ENCODE measurements around the gene MAGEA8.
"Not testable (repeated sequence)": the region's sequence is repeated elsewhere in the genome, so short reads cannot be mapped to it uniquely, and the experiment has no call there.

MAGEA8 gene

DNA sequence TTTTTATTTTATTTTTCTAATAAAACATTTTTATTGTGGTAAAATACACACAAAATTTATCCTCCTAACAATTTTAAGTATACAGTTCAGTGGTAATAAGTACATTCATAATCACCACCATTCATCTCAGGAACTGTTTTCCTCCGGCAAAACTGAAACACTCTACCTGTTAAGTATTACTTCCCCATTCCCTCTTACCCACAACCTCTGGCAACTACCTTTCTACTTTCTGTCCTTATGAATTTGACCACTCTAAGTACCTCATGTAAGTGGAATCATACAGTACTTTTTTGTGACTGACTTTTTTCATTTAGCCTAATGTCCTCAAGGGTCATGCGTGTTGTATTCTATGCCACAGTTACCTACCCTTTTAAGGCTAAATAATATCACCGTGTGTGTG is 27.3 kb downstream of the MAGEA8 start:
- no peak for DNase-seq

DNA sequence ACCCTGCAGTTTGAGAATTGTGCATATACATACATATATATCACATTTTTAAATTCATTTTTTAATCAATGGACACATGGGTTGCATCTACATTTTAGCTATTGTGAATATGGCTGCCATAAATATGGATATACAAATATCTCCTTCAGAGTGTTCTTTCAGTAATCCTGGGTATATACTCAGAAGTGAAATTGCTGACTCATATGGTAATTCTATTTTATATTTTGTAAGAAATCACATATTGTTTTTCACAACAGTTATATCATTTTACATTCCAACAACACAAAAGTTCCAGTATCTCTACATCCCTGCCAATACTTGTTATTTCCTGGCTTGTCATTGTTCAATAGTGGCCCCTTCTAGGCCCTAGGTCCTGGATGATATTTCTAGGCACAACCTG is 27.7 kb downstream of the MAGEA8 start:
- no peak for DNase-seq

- DNase-seq, result no peak
Measured at GRCh38 chrX:149909324-149910177, 28.6 kb downstream of the MAGEA8 start.

DNA sequence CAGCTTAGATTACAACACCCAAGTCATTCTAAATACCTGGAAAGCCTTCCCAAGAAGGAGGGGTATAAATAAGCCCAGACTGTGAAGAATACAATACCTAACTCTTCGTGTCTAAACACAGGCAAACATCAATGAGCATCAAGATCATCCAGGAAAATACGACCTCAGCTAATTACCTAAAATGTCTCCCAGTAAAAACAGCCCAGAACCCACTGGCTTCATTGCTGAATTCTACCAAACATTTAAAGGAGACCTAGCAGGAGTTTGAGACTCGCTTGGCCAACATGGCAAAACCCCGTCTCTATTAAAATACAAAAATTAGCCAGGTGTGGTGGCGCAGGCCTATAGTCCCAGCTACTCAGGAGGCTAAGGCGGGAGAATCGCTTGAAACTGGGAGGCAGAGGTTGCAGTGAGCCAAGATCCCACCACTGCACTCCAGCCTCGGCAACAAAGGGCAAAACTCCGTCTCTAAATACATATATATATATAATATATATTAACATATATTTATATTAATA is 29.3 kb downstream of the MAGEA8 start:
- no peak for DNase-seq

DNA sequence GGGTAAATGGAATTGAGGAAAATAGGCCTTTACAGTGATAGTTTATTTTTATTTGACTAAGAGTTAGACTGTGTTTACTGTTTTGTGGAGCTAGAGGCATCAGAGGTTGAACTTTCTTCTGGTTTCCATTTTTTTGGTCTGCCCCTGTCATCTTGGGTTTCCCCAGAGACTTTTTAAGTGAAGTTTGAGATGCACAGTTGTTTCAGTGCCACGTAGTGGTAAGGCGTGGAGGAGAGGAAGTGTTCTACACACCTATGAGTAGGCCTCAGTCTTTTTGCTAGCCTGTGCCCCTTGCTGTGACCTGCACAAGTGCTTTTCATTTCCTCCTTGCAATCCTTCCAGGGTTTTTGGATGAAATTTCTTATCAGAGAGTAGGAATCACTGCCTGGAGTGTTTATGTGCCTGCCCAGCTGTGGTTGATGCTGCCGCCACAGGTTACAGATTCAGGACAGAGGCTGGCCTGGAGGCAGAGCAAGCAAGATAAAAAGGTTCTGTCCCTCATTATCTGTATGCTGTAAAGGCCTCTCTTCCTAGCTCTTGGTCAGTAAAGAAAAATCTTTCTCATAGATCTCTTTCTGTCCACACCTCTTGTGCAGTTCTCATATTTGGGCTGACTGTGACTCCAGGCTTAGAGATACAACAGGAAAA is 35.9 kb downstream of the MAGEA8 start:
- DNase-seq, result no peak

- DNase-seq, result not testable (repeated sequence)
Measured at GRCh38 chrX:149923836-149924235, 42.9 kb downstream of the MAGEA8 start.

DNA sequence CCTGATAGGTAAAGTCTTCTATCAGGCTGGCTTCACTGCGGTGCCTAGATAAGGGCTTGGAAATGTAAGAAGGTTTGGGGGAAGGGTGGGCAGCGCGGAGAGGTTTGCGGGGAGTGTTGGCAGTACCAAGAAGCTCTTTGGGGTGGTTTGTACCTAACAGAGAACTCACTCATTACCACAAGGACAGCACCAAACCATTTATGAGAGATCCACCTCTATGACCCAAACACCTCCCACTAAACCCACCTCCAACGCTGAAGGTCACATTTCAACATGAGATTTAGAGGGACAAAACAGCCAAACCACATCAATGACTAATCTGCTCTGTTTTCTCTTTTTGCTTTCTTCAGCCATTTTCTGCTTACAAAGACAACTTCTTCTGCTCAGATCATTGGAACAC is 43.5 kb downstream of the MAGEA8 start:
- DNase-seq, result not testable (repeated sequence)

DNA sequence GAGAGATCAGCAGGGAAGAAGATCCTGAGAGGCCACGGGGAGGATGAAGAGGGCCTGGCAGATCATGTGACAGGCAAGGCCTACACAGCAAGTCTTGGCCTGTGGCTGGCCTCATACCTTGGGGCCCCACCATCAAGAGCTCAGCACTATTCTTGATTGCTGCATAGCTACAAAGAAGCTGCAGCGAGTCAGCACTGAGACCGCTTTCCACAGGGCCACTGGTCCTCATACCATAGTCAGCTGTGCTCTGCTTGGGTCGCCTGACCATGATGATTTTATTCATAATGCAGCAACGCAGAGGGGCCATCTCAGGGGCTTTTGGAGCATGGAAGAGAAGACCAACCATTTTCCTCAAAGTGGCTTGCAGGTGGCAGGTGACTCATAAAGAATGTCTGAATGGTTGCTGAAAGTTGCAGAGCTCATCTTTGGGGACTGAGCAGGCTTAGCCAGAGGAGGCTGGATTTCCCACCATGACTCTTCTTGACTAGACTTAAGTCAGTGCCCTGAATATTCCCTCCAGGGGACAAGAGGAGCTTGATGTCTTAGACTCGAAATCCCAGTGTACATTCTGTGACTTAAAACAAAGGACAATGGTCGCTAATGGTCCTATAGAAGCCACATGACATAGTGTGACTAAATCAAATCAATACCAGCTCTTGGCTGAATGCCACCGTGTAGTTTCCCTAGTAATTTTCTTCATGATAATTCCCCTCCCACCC is 46.4 kb downstream of the MAGEA8 start:
- not testable (repeated sequence) for DNase-seq

GRCh38 chrX:149927964-149928258 is 46.9 kb downstream of the MAGEA8 start:
- DNase-seq, result not testable (repeated sequence)

DNA sequence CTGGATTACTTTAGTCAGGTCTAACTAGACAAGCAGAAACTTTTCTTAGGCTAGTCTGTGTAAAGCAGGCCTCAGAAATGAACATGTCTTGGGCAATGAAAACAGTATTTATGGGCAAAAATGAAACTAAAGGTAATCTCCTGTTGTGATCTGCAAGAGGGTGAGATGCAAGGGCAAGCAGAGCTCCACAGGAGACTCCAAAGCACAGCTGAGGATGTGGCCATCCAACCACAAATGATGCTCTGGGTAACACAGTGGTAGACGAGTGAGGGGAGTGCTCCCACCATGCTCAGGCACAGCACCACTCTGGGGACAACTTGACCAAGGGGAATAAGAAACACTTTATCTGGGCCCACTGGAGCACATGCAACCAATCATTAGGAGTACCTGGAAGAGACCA is 47.7 kb downstream of the MAGEA8 start:
- DNase-seq, result not testable (repeated sequence)

- DNase-seq, result not testable (repeated sequence)
Measured at GRCh38 chrX:149929400-149929799, 48.4 kb downstream of the MAGEA8 start, which contains the start of gene HSFX4. Gene HSFX4, plus strand, starts transcription at chrX:149929573. Its CDS starts 72 bp downstream, at chrX:149929645.

DNA sequence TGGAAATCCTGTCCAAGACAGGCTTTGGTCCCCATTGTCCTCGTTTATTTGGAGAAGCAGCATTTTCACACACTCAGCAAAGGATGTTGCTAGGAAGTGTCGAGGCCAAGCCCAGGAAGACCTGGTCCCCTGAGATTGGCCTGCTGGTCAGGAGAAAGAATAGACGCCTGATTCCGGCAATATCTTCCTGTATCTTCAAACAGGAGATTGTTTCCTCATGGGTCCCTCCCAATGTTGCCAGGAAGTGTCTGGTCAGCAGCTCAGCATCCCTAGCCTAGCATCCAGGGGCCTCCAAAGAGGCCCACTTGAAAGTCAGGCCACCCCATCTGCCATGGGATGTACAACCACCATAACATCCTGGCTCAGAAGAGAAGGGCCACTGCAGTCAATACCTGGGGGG is 50.4 kb downstream of the MAGEA8 start:
- not testable (repeated sequence) for DNase-seq

DNA sequence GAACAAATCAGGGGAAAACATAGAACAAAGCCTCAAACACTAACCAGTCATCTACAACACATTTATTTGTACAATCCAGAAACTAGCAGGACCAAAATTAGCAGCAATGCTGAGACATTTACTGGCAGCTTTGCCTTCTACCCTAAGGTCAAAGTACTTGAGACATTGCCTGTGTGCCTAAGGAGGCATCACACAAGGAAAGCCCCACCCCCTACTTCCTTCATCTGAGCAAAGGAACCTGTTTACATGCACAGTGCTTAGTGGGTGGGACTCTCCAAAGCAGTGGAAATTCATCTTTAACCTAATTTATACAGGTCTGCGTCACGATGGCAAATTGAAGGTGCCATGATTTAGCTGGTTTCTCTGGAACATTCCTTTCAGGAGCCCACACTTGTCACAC is 51.2 kb downstream of the MAGEA8 start:
- DNase-seq, result not testable (repeated sequence)

- not testable (repeated sequence) for DNase-seq
Measured at GRCh38 chrX:149932970-149933369, 52.0 kb downstream of the MAGEA8 start.

DNA sequence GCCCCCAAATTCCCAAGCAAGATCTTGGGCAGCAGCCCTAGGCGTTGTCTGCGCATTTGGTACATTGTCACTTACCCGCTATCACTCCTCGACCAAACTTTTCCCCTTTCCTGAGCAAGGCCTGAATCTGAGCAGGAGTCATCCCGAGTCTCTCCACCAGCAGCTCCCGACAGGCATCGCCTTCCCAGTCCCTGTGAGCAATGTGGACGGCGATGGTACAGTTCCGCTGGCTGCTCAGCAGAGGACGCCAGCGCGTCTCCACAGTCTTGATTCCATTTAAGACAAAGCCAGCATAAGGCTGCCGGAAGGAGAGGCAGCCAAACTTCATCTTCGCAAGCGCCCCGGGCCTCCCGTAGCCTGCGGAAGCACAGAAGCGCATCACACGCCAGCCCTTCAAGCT is 52.6 kb downstream of the MAGEA8 start:
- not testable (repeated sequence) for DNase-seq

Measured in fibroblast of skin of scalp (primary cell).